Glomerular endothelial cell (primary cell): ENCODE data around the gene ORC3. TPM values are rescaled to one million over a fixed set of nuclear protein-coding genes. Genes with fewer than 3 reads are reported as not detected.
A peak's percentile ranks its signal among the peaks of the same experiment; 100 is the strongest.
"Not testable (repeated sequence)": the region's sequence is repeated elsewhere in the genome, so short reads cannot be mapped to it uniquely, and the experiment has no call there.

Experiments used
- DNase-seq: peaks from one replicate; pipeline ENCODE4 v3.0.0-alpha.2; 2011; ENCODE audit warnings: low read depth, low spot score; ENCODE audit errors: extremely low read depth
- total RNA-seq: library from RNA; depleted of rRNA; stranded (reverse); fragments of >200 nt; gene quantifications from 2 replicates; pipeline ENCODE4 v1.2.3, GENCODE V29; 2015

Gene ORC3
- total RNA-seq, 1 donor from 2014 or later, result 14.8 TPM

- no peak for DNase-seq
These were observed 100.5 kb downstream of the ORC3 start for GRCh38 chr6:87690441-87690840.

- DNase-seq, result no peak
These were observed 102.2 kb downstream of the ORC3 start for GRCh38 chr6:87692086-87692485.

- DNase-seq, result not testable (repeated sequence)
These were observed 106.9 kb downstream of the ORC3 start for GRCh38 chr6:87696817-87697216.

GRCh38 chr6:87697581-87698546 lies 107.9 kb downstream of the ORC3 start:
- peak; percentile 68 for DNase-seq

GRCh38 chr6:87698547-87699006 lies 108.6 kb downstream of the ORC3 start:
- DNase-seq, result no peak

GRCh38 chr6:87699576-87699975 lies 109.6 kb downstream of the ORC3 start:
- DNase-seq, result no peak

GRCh38 chr6:87700397-87701343 lies 110.7 kb downstream of the ORC3 start:
- DNase-seq, result no peak

- DNase-seq, result no peak
These were observed 111.4 kb downstream of the ORC3 start for GRCh38 chr6:87701344-87701675.

- peak; percentile 95 for DNase-seq
These were observed 112.0 kb downstream of the ORC3 start, which contains the start of gene AKIRIN2 for GRCh38 chr6:87701676-87702588. Gene AKIRIN2 (minus strand): TSS chr6:87702233. CDS start chr6:87701684, 549 bp downstream.

- DNase-seq, result no peak
These were observed 112.6 kb downstream of the ORC3 start for GRCh38 chr6:87702589-87702945.

- not testable (repeated sequence) for DNase-seq
These were observed 113.1 kb downstream of the ORC3 start for GRCh38 chr6:87703039-87703438.

GRCh38 chr6:87705070-87705691 lies 115.2 kb downstream of the ORC3 start:
- DNase-seq, result no peak

- DNase-seq, result no peak
These were observed 116.4 kb downstream of the ORC3 start for GRCh38 chr6:87706187-87706966.

GRCh38 chr6:87708581-87709427 lies 118.9 kb downstream of the ORC3 start:
- DNase-seq, result not testable (repeated sequence)

- DNase-seq, result no peak
These were observed 120.2 kb downstream of the ORC3 start for GRCh38 chr6:87710090-87710489.

GRCh38 chr6:87712713-87713112 lies 122.8 kb downstream of the ORC3 start:
- not testable (repeated sequence) for DNase-seq

GRCh38 chr6:87714093-87714842 lies 124.3 kb downstream of the ORC3 start:
- DNase-seq, result no peak
